DMS153 (cell line): ENCODE data around the gene MPZL2.

Source experiments
- DNase-seq: peaks from one replicate; lab custom pipeline; 2025; lab: John Stamatoyannopoulos, UW

The MPZL2 gene

DNA sequence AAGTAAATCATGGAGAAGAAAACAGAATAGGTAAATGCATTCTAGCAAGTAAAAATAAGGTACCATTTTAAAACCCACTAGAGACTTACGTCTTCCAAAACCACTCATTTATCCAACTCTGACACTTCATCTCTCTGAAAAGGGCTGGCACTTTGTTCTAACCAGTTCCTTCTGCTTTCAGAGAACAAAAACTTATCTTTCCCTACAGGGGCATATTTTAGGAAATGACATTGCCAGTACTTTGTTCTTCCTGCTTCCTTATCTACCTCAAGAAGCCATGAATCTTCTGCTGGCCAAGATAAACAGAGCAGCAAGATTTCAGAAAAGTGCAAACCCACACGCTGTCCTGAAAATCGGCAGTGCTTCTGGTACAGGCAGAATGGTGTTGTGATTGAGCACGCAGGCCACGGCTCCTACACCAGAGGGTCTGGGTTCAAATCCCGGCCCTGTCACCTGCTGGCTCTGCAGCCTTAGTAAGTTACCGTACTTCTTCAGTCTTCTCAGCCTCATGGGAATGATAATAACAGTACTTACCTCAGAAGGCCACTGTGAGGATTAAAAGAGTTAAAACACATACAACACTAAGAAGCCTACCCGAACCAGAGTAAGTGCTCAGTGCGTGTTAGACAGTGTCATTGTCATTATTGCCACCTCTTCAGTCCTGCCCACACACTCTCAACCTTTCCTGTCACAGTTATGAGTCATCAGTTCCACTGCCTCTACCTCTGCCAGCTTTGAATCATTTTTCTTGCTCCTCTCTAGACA, 22.9 kb downstream of the MPZL2 start:
- DNase-seq = no peak

DNA sequence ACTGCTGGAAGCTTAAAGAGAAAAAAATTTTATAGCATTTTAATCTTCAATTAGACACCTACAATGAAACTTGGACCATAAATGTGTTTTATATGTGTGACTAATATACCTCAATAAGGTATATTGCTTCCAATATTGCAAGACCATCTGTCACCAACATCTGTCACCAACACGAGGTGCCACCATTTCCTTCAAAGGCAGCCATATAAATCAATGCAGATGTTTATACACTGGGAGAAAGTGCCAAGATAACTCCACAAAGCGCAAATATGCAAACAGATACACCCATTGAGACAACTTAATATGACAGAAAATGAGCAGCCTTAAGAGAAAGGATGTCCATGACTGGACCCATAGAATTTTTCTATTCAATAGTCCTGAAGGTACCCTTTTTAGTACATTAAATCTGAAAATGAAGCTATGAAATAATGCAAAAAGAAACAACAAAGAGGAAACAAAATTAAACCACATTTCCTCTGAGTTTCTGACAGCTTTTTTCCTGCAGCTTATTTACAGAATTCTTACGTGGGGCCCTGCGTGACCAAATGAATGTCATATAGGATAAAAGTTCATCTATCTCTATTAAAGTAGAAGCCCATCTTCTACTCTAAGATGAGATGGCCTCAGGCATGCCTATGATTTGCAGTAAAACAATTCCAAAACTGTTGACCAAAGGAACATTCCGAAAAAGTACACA, 24.4 kb downstream of the MPZL2 start:
- no peak for DNase-seq

DNA sequence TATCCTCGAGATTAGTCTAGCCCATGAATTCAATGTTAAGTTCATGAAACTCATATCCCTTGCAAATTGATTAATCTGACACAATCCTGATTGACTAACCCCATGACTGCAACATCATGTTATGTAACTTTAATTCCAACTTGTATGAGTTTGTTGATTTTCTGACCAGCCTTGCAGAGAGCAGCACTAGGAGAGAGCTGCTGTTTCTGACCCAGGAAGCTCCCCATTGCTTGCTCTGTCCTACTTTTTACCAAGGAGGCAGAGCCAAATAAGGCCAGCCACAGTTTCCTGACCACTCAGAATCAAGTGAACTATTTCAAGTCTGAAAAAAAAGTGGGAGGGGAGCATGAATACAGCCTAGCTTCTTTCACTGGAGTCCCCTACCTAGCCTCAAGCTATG, 25.2 kb downstream of the MPZL2 start:
- DNase-seq = no peak

DNA sequence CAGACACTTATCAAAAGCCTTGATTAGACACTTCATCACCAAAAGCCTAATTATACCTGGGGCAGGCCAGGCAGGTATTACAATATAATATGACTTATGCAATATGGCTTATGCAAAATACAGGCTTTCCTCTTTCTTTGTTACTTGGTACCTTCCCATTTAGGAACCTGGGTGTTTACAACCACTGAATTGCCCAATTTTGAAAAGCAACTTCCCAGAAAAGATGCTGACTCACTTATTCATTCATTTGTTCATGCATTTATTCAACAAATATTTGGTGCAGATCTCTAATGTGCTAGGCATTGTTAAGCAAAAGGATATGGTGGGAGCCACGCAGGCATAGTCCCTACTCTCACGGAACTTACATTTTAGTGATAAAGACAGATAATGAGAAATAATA, 25.7 kb downstream of the MPZL2 start:
- DNase-seq = no peak

GRCh38 chr11:118236170-118236569, 27.9 kb downstream of the MPZL2 start:
- no peak for DNase-seq

GRCh38 chr11:118234833-118235232, 29.3 kb downstream of the MPZL2 start:
- no peak for DNase-seq

DNA sequence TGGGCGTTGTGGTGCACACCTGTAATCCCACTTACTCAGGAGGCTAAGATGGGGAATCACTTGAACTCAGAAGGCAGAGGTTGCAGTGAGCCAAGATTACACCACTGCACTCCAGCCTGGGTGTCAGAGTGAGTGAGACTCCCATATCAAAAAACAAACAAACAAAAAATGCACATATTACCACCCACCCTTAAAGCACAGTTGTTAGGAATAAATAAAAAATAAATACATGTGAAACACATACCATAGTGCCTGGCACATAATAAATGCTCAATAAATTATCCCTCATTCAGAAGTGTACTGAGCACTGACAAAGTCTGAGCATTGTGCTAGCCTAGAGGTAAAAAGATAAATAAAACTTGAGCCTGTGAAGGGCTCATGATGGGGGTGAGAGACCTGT, 30.2 kb downstream of the MPZL2 start:
- DNase-seq = no peak

DNA sequence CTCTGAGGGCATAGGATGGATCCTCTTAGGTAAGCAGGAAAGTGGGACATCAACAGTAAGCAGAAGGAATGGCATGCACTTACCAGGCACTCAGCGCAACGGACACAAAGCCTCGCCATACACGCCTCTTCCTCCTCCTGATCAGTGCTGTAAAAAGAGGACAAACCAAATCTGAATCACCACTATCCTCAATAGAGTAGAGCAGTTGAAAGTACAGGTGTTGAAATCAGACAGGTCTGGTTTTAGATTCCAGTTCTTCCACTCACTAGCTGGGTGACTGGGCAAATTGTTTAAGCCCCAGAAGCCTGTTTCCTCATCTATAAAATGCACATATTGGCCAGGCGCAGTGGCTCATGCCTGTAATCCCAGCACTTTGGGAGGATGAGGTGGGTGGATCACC, 30.7 kb downstream of the MPZL2 start:
- no peak for DNase-seq

- DNase-seq = no peak
Observed at GRCh38 chr11:118232659-118233058, 31.4 kb downstream of the MPZL2 start.

DNA sequence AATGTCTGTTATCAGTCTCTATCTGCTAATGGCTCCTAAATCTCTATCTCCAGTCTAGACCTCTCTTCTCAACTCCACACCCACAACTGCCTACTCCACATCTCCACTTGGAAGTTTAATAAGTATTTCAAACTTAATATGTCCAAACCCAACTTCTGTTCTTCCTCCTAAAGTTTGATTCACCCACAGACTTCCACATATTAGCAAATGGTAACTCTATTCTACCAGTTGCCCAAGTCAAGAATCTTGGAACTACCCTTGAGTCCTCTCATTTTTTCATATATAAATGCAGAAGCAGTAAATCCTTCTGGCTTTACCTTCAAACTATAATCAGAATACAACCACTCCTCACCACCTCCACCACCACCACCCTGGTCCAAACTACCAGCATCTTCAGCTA, 32.6 kb downstream of the MPZL2 start:
- no peak for DNase-seq

DNA sequence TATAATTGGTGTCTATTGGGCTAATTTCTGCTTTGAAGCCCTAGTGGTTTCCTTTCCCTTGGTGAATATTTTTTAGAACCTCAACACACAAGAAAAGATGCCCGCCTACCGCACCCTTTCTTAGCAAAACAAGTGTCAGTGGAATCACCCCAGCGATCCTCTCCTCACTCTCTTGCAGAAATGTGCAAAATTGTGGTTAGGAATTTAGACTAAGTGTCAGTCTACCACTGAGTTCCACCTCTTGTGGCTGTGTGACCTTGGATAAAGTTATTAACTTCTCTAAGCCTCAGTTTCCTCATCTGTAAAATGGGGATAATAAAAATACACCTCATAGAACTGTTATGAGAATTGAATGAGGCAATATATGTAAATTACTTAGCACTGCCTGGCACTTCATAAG, 34.0 kb downstream of the MPZL2 start:
- no peak for DNase-seq

DNA sequence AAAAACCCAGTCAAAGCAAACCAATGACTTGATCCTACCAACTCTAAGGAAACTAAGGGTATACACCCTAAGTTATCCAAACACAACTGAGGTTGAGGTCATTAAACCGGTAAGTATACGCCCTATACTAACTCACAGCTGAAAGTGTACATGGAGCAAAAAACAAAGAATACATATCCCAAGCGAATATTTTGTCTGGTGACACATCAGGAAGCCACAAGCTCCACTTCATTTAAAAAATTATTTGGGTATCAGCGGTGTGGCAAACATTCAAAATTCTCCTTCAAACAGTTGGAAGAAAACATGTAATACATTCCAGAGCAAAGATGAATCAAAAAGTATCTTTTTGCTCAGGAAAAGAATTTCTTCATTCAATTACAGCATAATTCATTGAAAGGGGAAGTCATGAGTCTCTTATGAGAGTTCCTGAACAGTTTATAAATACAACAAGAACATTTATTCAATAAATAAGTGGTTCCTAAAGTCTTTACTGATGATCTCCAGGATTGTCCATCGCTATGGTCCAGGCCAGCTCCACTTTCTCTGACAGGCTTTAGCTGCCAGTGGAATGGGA, 34.7 kb downstream of the MPZL2 start:
- no peak for DNase-seq

- no peak for DNase-seq
Observed at GRCh38 chr11:118227865-118228785, 36.0 kb downstream of the MPZL2 start.

DNA sequence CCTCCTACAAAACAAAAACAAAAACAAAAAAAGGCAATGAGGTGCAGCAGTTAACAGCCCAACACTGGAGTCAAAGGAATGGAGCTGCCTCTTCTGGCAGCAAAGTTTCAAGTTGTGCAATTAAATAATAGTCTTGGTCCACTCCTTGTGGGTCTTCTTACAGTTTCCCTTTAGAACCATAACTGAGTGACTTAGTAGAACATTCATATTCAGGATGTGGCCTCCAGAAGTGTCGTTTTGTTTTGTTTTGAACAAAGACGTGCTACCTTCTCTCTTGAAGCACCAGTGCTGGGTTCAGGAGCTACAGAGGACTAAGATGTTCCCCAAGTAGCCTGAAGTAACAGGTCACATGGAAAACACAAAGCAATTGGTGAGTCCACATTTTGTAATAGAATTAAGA, 37.3 kb downstream of the MPZL2 start:
- no peak for DNase-seq

- no peak for DNase-seq
Observed at GRCh38 chr11:118226296-118226695, 37.8 kb downstream of the MPZL2 start.

DNA sequence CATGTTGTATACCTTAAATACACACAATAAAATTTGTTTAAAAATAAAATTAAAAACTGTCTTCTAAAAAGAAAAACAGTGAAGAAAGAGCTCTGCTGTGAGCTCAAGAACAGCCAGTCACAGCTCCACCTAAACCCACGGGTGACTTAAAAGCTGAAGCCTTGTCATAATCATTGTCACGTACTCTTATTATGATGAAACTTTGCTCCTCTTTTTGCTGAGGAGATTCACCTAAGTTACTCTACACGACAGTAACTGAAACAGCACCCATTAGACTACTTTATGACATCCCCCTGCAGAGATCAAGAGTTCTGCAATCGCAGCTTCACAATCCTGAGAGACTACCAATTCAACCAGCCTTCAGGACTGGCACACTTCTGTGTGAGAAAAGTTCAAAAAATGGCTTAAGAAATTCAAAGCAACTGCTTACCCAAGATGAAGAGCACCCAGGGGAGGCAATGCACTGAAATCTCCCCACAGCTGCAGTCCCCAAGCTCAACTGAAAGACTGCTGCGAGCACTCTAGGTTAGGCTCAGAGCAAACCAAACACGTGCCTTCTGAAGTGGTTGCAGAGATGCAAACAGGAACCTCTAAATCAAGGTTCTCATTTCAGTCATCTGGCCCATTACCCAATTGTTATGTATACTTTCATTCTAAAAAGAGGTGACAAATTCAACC, 39.4 kb downstream of the MPZL2 start, which contains the start of gene JAML:
TSS of gene JAML (minus strand) at position 501 of the 678 bp plus-strand sequence. CDS start 10,145 bp downstream, outside the sequence.
- no peak for DNase-seq

- DNase-seq = no peak
Observed at GRCh38 chr11:118223992-118224391, 40.1 kb downstream of the MPZL2 start.

DNA sequence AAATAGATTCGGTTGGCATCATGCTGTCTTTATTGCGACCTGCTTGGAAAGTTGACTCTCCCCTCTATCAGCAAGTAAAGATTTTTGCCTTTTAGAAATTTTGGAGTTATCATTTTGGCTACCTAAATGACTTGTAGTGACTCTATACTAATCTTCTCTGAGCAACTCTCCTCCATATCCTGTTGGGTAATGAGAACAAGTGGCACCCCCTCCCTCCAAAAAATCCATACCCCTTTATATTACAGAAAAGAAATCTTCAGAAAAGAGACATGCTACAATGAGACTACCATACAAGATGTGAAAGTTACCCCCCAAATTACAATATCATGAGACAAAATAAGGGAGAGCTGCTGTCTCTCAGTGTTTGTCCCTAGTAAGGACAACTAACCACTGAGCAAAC, 40.5 kb downstream of the MPZL2 start:
- no peak for DNase-seq

DNA sequence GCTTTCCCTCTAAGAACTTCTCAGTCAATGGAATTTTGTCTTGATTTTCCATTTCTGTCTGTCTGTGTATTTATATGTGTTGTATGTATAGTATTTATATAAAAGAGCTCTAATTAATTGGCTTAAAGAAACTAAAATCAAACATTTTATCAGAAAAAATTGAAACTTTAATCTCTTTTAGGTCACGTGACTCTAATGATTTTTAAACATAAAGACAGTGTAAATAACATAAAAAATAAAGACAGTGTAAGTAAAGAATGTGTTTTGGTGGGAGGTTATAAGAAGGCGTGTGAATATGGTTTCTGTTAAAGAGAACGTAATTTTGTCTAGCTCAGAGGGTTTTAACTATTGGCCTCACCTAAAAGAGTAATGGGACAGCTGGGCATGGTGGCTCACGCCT, 41.7 kb downstream of the MPZL2 start:
- no peak for DNase-seq

DNA sequence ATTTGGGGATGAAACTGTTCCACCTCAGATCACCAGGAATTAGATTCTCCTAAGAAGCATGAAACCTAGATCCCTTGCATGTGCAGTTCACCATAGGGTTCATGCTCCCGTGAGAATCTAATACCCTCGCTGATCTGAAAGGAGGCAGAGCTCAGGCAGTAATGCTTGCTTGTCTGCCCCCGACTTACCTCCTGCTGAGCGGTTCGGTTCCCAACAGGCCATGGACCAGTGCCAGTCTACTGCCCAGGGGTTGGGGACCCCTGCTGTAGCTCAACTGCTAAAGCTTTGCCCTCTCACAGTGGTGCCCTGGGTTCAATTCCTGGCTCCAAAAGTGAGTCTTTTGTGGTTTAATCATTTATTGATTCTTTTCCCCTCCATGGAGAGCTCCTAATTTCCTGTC, 42.7 kb downstream of the MPZL2 start:
- DNase-seq = no peak

GRCh38 chr11:118219732-118220131, 44.4 kb downstream of the MPZL2 start:
- no peak for DNase-seq

- no peak for DNase-seq
Observed at GRCh38 chr11:118219244-118219643, 44.9 kb downstream of the MPZL2 start.
